Fibroblast of lung (primary cell): ENCODE data around the gene NRG2.

Experiments used
- EZH2 ChIP-seq: IDR thresholded peaks from 2 replicates; pipeline ENCODE4 v1.5.1; 2012; ENCODE audit warnings: low read length, control low read depth, mild to moderate bottlenecking; ENCODE audit errors: missing control alignments
- TF ChIP-seq, protein P1 (sequence below), 2 donors: IDR thresholded peaks in 1 of 2; conservative IDR thresholded peaks in 1 of 2; 1 replicate in 1 of 2; 2 replicates in 1 of 2; pipeline ENCODE4 v1.5.1; 2011 to 2012; ENCODE audit warnings: low read length in 2 of 2, control low read depth in 1 of 2, inconsistent platforms in 1 of 2, low read depth in 1 of 2, mild to moderate bottlenecking in 1 of 2

DNA sequence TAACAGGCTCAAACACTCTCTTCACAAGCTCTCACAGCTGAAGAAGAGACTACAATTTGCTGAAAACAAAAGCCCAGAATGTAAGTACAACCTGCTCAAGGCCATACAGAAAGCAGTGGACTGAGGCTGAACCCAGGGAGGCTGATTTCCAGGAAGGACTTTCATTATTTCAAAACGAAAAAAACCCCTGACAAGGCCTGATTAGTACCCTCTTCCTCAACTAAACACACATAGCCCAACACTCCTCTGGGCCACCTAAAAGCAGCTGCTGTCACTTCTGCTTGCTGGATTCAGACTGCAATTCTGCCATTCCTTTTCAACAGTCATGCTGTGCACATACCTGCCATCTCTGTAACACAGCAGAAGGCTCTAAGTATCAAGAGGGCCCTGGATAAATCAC, 18.2 kb downstream of the NRG2 start:
- no peak for TF ChIP-seq EZH2
- TF ChIP-seq, protein P1, sequence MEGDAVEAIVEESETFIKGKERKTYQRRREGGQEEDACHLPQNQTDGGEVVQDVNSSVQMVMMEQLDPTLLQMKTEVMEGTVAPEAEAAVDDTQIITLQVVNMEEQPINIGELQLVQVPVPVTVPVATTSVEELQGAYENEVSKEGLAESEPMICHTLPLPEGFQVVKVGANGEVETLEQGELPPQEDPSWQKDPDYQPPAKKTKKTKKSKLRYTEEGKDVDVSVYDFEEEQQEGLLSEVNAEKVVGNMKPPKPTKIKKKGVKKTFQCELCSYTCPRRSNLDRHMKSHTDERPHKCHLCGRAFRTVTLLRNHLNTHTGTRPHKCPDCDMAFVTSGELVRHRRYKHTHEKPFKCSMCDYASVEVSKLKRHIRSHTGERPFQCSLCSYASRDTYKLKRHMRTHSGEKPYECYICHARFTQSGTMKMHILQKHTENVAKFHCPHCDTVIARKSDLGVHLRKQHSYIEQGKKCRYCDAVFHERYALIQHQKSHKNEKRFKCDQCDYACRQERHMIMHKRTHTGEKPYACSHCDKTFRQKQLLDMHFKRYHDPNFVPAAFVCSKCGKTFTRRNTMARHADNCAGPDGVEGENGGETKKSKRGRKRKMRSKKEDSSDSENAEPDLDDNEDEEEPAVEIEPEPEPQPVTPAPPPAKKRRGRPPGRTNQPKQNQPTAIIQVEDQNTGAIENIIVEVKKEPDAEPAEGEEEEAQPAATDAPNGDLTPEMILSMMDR (conservative IDR thresholded peaks at IDR 0.05 in 1 of 2, IDR thresholded peaks at IDR 0.05 in 1 of 2; ENCODE audit: low read depth in 1 of 2, low read length in 2 of 2): no peak
